H9 (cell line): ENCODE measurements around the gene MTA3. TPM values are rescaled to one million over a fixed set of nuclear protein-coding genes. Genes with fewer than 3 reads are reported as not detected.

Experiments
- DNase-seq: peaks from one replicate; pipeline ENCODE4 v3.0.0-alpha.2; 2017
- H2AFZ ChIP-seq: one replicate; pipeline ENCODE4 v1.6.1; 2013; ENCODE audit warnings: mild to moderate bottlenecking, low read length, control low read depth, moderate library complexity
- H2AK5ac ChIP-seq: 2 replicates; pipeline ENCODE4 v1.6.1; 2013; ENCODE audit warnings: low read length, control low read depth, mixed read lengths; ENCODE audit not compliant: insufficient read length
- H2BK120ac ChIP-seq: one replicate; pipeline ENCODE4 v1.6.1; 2013; ENCODE audit warnings: low read depth, mild to moderate bottlenecking, low read length, control low read depth, inconsistent platforms; ENCODE audit not compliant: poor library complexity, severe bottlenecking
- H2BK12ac ChIP-seq: 2 replicates; pipeline ENCODE4 v1.6.1; 2013; ENCODE audit warnings: low read length, control low read depth, mixed read lengths, low read depth; ENCODE audit not compliant: insufficient read length
- H2BK15ac ChIP-seq: 2 replicates; pipeline ENCODE4 v1.6.1; 2013; ENCODE audit warnings: low read depth, low read length, control low read depth
- H2BK20ac ChIP-seq: one replicate; pipeline ENCODE4 v1.6.1; 2013; ENCODE audit warnings: low read depth, mild to moderate bottlenecking, low read length, control low read depth, inconsistent platforms; ENCODE audit not compliant: poor library complexity, severe bottlenecking
- H2BK5ac ChIP-seq: 2 replicates; pipeline ENCODE4 v1.6.1; 2013; ENCODE audit warnings: low read length, control low read depth, mixed read lengths; ENCODE audit not compliant: insufficient read length
- H3K14ac ChIP-seq: 2 replicates; pipeline ENCODE4 v1.6.1; 2013; ENCODE audit warnings: low read length, control low read depth; ENCODE audit not compliant: insufficient read depth
- H3K18ac ChIP-seq: 2 replicates; pipeline ENCODE4 v1.6.1; 2013; ENCODE audit warnings: low read depth, mild to moderate bottlenecking, mixed read lengths, low read length, control low read depth; ENCODE audit not compliant: insufficient read length
- H3K23ac ChIP-seq: 2 replicates; pipeline ENCODE4 v1.6.1; 2013; ENCODE audit warnings: low read length, control low read depth, mixed read lengths, low read depth; ENCODE audit not compliant: insufficient read length
- H3K23me2 ChIP-seq: 2 replicates; pipeline ENCODE4 v1.6.1; 2013; ENCODE audit warnings: low read depth, mild to moderate bottlenecking, mixed read lengths, low read length, control low read depth; ENCODE audit not compliant: insufficient read length, poor library complexity, severe bottlenecking
- H3K27ac ChIP-seq: 2 replicates; pipeline ENCODE4 v1.5.1; 2013; ENCODE audit warnings: low read length, control low read depth, mixed read lengths, low read depth; ENCODE audit not compliant: insufficient read length
- H3K27me3 ChIP-seq: 2 replicates; pipeline ENCODE4 v1.6.1; 2013; ENCODE audit warnings: low read length, control low read depth, inconsistent platforms; ENCODE audit not compliant: insufficient read depth
- H3K4ac ChIP-seq: 2 replicates; pipeline ENCODE4 v1.6.1; 2013; ENCODE audit warnings: low read depth, mild to moderate bottlenecking, control low read depth, inconsistent platforms, low read length, moderate library complexity
- H3K4me1 ChIP-seq: 2 replicates; pipeline ENCODE4 v1.6.1; 2013; ENCODE audit warnings: low read length, control low read depth, inconsistent platforms; ENCODE audit not compliant: insufficient read depth
- H3K4me2 ChIP-seq: 2 replicates; pipeline ENCODE4 v1.6.1; 2013; ENCODE audit warnings: low read length, control low read depth, mixed read lengths; ENCODE audit not compliant: insufficient read length, insufficient read depth
- H3K56ac ChIP-seq: 2 replicates; pipeline ENCODE4 v1.6.1; 2013; ENCODE audit warnings: low read depth, mild to moderate bottlenecking, mixed read lengths, low read length, control low read depth; ENCODE audit not compliant: insufficient read length
- H3K79me1 ChIP-seq: 2 replicates; pipeline ENCODE4 v1.6.1; 2013; ENCODE audit warnings: low read depth, mild to moderate bottlenecking, moderate library complexity, low read length, control low read depth, inconsistent platforms; ENCODE audit not compliant: insufficient read depth, poor library complexity, severe bottlenecking
- H3K79me2 ChIP-seq: 2 replicates; pipeline ENCODE4 v1.6.1; 2013; ENCODE audit warnings: low read length, control low read depth, inconsistent platforms; ENCODE audit not compliant: insufficient read depth
- H3K9ac ChIP-seq: 2 replicates; pipeline ENCODE4 v1.6.1; 2013; ENCODE audit warnings: low read length, control low read depth, mixed read lengths; ENCODE audit not compliant: insufficient read length; ENCODE audit errors: extremely low read depth
- H3K9me3 ChIP-seq: one replicate; pipeline ENCODE4 v1.6.1; 2013; ENCODE audit warnings: low read depth, low read length, inconsistent platforms; ENCODE audit not compliant: control insufficient read depth
- H3T11ph ChIP-seq: one replicate; pipeline ENCODE4 v1.6.1; 2013; ENCODE audit warnings: mild to moderate bottlenecking, low read length, control low read depth, inconsistent platforms
- H4K20me1 ChIP-seq: one replicate; pipeline ENCODE4 v1.6.1; 2013; ENCODE audit not compliant: control insufficient read depth, insufficient read length, insufficient read depth
- H4K5ac ChIP-seq: 2 replicates; pipeline ENCODE4 v1.6.1; 2013; ENCODE audit warnings: low read depth, mild to moderate bottlenecking, mixed read lengths, low read length, control low read depth; ENCODE audit not compliant: insufficient read length
- H4K8ac ChIP-seq: replicated peaks from 2 replicates; pipeline ENCODE4 v1.6.1; 2013; ENCODE audit warnings: low read length, control low read depth, mixed read lengths, low read depth; ENCODE audit not compliant: insufficient read length
- H4K91ac ChIP-seq: 2 replicates; pipeline ENCODE4 v1.6.1; 2013; ENCODE audit warnings: low read depth, mild to moderate bottlenecking, moderate library complexity, mixed read lengths, low read length, control low read depth; ENCODE audit not compliant: insufficient read length
- H3K27ac Mint-ChIP-seq, 3 experiments: 2 replicates in 2 of 3; 3 replicates in 1 of 3; pipeline ENCODE4 v1.8.0; 2020 to 2021; ENCODE audit warnings: mixed read lengths in 3 of 3, mild to moderate bottlenecking in 1 of 3, moderate library complexity in 1 of 3
- H3K27me3 Mint-ChIP-seq: 2 replicates; pipeline ENCODE4 v1.8.0; 2021; ENCODE audit warnings: low read depth, mild to moderate bottlenecking, moderate library complexity, mixed read lengths
- H3K36me3 Mint-ChIP-seq, 3 experiments: 2 replicates in 2 of 3; 3 replicates in 1 of 3; pipeline ENCODE4 v1.8.0; 2020 to 2021; ENCODE audit warnings: low read depth in 3 of 3, mixed read lengths in 3 of 3; ENCODE audit not compliant: insufficient read depth in 1 of 3
- H3K4me1 Mint-ChIP-seq, 2 experiments: 2 replicates each; pipeline ENCODE4 v1.8.0; 2020; ENCODE audit warnings: mixed read lengths in 2 of 2
- H3K4me3 Mint-ChIP-seq, 2 experiments: 2 replicates in 1 of 2; 3 replicates in 1 of 2; pipeline ENCODE4 v1.8.0; 2020 to 2021; ENCODE audit warnings: mild to moderate bottlenecking in 2 of 2, mixed read lengths in 2 of 2, moderate library complexity in 1 of 2
- H3K9me3 Mint-ChIP-seq, 2 experiments: 2 replicates in 1 of 2; 3 replicates in 1 of 2; pipeline ENCODE4 v1.8.0; 2020; ENCODE audit warnings: mild to moderate bottlenecking in 2 of 2, mixed read lengths in 2 of 2, moderate library complexity in 1 of 2
- WGBS: extraction: QIAGEN DNeasy Blood & Tissue Kit; methylation state at CpG from one replicate; pipeline ENCODE4 v1.1.7; 2013; ENCODE audit warnings: missing lambda C conversion rate, low lambda C conversion rate, mixed read lengths; ENCODE audit not compliant: insufficient read length; ENCODE audit errors: extremely low coverage; 5-methylcytosine and 5-hydroxymethylcytosine counted together
- total RNA-seq: library from RNA; stranded (reverse); gene quantifications from 2 replicates; pipeline ENCODE4 v1.2.1, GENCODE V29; 2021
- TF ChIP-seq, protein P1 (sequence below): fragments of 200-600 bp; sonication (generic); conservative IDR thresholded peaks from 3 replicates; pipeline ENCODE4 v1.8.0; 2021; ENCODE audit warnings: antibody characterized with exemption, mild to moderate bottlenecking

The MTA3 gene
- total RNA-seq, 1 experiment from 2014 or later: 253 TPM

DNA sequence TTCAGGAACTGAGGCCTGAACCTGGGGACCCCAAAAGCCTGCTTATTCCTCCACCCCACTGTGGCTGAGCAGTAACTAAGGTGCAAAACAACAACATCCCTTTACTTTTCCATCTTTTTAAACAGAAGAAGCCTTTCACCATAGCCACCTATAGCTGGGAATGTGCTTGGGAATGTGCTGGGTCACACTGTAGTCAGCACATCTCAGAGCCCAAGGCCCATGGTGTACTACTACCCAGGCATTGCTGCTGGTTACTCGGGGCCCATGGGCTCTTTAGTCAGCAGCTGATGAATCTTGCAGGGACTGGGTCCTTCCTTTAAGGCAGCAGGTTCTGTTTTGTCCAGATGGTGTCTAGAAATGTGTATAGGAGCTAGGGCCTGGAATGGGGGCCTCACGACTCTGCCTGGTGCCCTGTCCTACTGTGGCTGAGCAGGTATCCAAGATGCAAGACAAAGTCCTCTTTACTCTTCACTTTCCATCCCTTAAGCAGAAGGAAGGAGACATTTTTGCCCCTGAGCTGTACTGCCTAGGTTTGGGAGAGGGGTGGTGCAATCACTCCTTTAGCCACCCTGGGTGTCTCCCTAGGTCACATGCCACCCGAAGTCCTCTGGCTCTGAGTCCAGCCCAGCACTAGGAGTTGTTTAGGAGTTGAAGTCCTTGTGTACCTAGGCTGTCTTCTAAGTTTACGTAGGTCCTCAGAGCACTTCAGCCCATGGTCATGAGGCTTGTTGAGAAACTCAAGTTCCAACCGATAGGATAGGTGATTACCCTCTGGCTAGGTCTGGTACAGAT lies 125.5 kb downstream of the MTA3 start:
- Mint-ChIP-seq H3K4me3 (no peak overlapping the region), H3K27me3 (no peaks in the 10 kb centered on the region), H3K9me3 (no peaks in the 10 kb centered on the region), H3K36me3 (peaks cover 2 to 62% (median 61%) of the 10 kb centered on the region in 3 experiments; a peak in 6 of 7 replicates), H3K4me1 (peaks cover 17 to 24% of the 10 kb centered on the region in 2 experiments), H3K27ac (peak overlapping the region in 2 of 3 experiments; percentile 87 to 91; a peak in 6 of 7 replicates)
- Histone ChIP-seq H3K27ac (no peak overlapping the region), H3K23me2 (no peaks in the 10 kb centered on the region), H3K9ac (no peak overlapping the region), H2BK20ac (no peak overlapping the region), H3K4ac (no peak overlapping the region), H3K23ac (no peak overlapping the region), H2BK120ac (no peak overlapping the region), H3K18ac (no peak overlapping the region), H3K4me2 (no peak overlapping the region), H3K9me3 (no peaks in the 10 kb centered on the region), H4K5ac (no peak overlapping the region), H4K20me1 (no peaks in the 10 kb centered on the region), H2AK5ac (no peak overlapping the region), H3K79me2 (no peaks in the 10 kb centered on the region; the same call in 1 of the 2 replicates), H2BK5ac (no peak overlapping the region), H3T11ph (no peak overlapping the region), H3K27me3 (no peaks in the 10 kb centered on the region), H4K91ac (no peak overlapping the region), H2BK15ac (no peak overlapping the region), H3K4me1 (no peaks in the 10 kb centered on the region; the same call in 1 of the 2 replicates), H4K8ac (no peak overlapping the region), H3K56ac (no peak overlapping the region), H2BK12ac (no peak overlapping the region), H2AFZ (no peak overlapping the region), H3K79me1 (peaks cover 6% of the 10 kb centered on the region), H3K14ac (no peak overlapping the region)
- TF ChIP-seq, protein P1, sequence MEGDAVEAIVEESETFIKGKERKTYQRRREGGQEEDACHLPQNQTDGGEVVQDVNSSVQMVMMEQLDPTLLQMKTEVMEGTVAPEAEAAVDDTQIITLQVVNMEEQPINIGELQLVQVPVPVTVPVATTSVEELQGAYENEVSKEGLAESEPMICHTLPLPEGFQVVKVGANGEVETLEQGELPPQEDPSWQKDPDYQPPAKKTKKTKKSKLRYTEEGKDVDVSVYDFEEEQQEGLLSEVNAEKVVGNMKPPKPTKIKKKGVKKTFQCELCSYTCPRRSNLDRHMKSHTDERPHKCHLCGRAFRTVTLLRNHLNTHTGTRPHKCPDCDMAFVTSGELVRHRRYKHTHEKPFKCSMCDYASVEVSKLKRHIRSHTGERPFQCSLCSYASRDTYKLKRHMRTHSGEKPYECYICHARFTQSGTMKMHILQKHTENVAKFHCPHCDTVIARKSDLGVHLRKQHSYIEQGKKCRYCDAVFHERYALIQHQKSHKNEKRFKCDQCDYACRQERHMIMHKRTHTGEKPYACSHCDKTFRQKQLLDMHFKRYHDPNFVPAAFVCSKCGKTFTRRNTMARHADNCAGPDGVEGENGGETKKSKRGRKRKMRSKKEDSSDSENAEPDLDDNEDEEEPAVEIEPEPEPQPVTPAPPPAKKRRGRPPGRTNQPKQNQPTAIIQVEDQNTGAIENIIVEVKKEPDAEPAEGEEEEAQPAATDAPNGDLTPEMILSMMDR: no peak
- DNase-seq: no peak
- no CpG with 5 or more reads among the region's 5 CpGs for WGBS
